Psoas muscle (tissue), 8 donors: ENCODE data around the gene BCAS4. TPM values are rescaled to one million over a fixed set of nuclear protein-coding genes. Genes with fewer than 3 reads are reported as not detected.

Experiments used
- ATAC-seq, 4 donors: fragments of 200-7000 bp; cut with Tn5 transposase; one replicate each; pipeline ENCODE4 v1.9.1; 2020; ENCODE audit warnings: moderate library complexity in 3 of 4, mild to moderate bottlenecking in 2 of 4
- DNase-seq, 2 donors: peaks; one replicate each; pipeline ENCODE4 v3.0.0-alpha.2; 2020
- H3K27ac ChIP-seq: fragments of 200-600 bp; one replicate; pipeline ENCODE4 v1.8.0; 2022
- H3K27me3 ChIP-seq, 3 donors: fragments of 200-600 bp in 1 of 3; one replicate each; pipeline versions ENCODE4 v1.6.1 to v1.8.0; 2013 to 2022; ENCODE audit warnings: low read length in 2 of 3, mild to moderate bottlenecking in 2 of 3, moderate library complexity in 1 of 3; ENCODE audit not compliant: insufficient read depth in 3 of 3
- H3K36me3 ChIP-seq, 2 donors: fragments of 200-600 bp in 1 of 2; one replicate each; pipeline versions ENCODE4 v1.6.1 to v1.8.0; 2013 to 2022; ENCODE audit warnings: low read depth in 1 of 2, mild to moderate bottlenecking in 1 of 2, moderate library complexity in 1 of 2; ENCODE audit not compliant: insufficient read depth in 1 of 2
- H3K4me1 ChIP-seq: fragments of 200-600 bp; one replicate; pipeline ENCODE4 v1.8.0; 2022
- H3K4me3 ChIP-seq: fragments of 200-600 bp; one replicate; pipeline ENCODE4 v1.8.0; 2022; ENCODE audit warnings: mild to moderate bottlenecking
- H3K9me3 ChIP-seq: fragments of 200-600 bp; one replicate; pipeline ENCODE4 v1.8.0; 2022
- CTCF ChIP-seq: fragments of 200-600 bp; IDR thresholded peaks from one replicate; pipeline ENCODE4 v1.8.0; 2022; ENCODE audit warnings: antibody characterized with exemption
- WGBS, 3 donors: extraction: QIAGEN DNeasy Blood & Tissue Kit; methylation state at CpG; one replicate each; pipeline versions ENCODE4 v1.1.6 to v1.1.7; 2013; 5-methylcytosine and 5-hydroxymethylcytosine counted together
- intact Hi-C, 2 donors: fragments of 100-400 bp; cut with DNase I; formaldehyde crosslinking; loops; one replicate each; pipeline versions ENCODE4 v1.11.0 to v1.14.2; 2022
- polyA plus RNA-seq, 3 donors: library from polyadenylated mRNA; stranded (reverse); fragments of 200-250 nt; gene quantifications; one replicate each; pipeline ENCODE4 v1.2.3, GENCODE V29; 2013
- total RNA-seq, 4 donors: library from RNA; stranded (reverse); fragmentation: NEBNext Ultra II Directional in 2 of 4; extraction: Animal tissue kit (Norgen Biotek cat#: 25700) in 2 of 4; gene quantifications; one replicate each; pipeline versions ENCODE4 v1.2.1 to v1.2.4, GENCODE V29; 2021 to 2023
- donor health status: healthy with polysubstance abuse.
- donor health status: DM: no; HTN: no; CAD: no; lungs with moderate emphysema.
- donor health status: Bipolar disorder and iron deficiency.
- donor health status: healthy.
- donor health status: DM: yes; HTN: yes; CAD: no.
- donor health status: DM: no; HTN: no; CAD: no.
- donor health status: DM: no; HTN: no; CAD: no.
- donor health status: DM: yes; HTN: yes; CAD: no.

The BCAS4 gene
- total and polyA plus RNA-seq, 7 donors, result 0.24 to 1.9 (median 0.38) TPM

DNA sequence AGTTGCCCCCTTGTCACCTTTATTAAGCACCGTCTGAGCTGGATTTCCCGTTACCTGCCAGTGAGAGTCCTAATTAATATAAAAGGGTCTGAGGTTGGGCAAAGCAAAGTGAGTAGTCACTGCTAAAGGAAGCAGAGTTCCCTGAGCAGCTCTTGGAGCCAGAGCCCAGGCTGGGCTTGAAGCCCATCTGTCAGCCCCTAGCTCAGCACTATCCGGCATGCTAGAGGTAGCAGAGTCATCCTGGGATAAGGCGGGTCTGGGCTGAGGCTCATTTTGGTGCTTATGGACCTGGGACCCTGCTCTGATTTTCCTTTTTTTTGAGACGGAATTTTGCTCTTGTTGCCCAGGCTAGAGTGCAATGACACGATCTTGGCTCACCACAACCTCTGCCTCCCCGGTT lies 90.2 kb downstream of the BCAS4 start:
- no peak overlapping the region for H3K27ac ChIP-seq
- ATAC-seq (no peak), DNase-seq (no peak)
- no peaks in the 10 kb centered on the region for H3K4me1 ChIP-seq
- WGBS, 3 donors, result 71 to 80% (median 76%) methylated on average over 7 of the region's 7 CpGs
- H3K27me3 ChIP-seq, result no peaks in the 10 kb centered on the region
- peaks cover 0 to 22% of the 10 kb centered on the region in 2 donors for H3K36me3 ChIP-seq
- intact Hi-C loops, result no loop called here
- no peaks in the 10 kb centered on the region for H3K9me3 ChIP-seq
- no peak for TF ChIP-seq CTCF
- no peak overlapping the region for H3K4me3 ChIP-seq

DNA sequence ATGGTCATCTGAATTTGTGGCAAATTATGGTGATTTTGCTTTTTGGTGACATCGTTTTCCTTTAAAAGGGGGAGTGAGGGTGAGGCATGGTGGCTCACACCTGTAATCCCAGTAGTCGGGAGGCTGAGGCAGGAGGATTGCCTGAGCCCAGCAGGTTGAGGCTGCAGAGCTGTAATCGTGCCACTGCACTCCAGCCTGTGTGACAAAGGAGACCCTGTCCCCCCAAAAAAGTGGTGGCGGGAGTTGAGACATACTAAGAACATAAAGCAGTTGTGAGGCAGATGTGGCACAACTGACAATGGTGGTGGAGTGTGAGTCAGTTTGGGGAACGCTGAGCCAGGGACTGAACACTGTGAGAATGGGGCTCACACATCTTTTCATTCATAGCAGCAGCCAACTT lies 90.9 kb downstream of the BCAS4 start:
- no peaks in the 10 kb centered on the region for H3K27me3 ChIP-seq
- H3K36me3 ChIP-seq, result peaks cover 0 to 28% of the 10 kb centered on the region in 2 donors
- no peaks in the 10 kb centered on the region for H3K4me1 ChIP-seq
- no peak for DNase-seq
- ATAC-seq, result peak in 1 of 4 donors; percentile 14
- WGBS, 3 donors, result 88 to 90% (median 89%) methylated on average over 5 of the region's 5 CpGs
- no peak for TF ChIP-seq CTCF
- no peak overlapping the region for H3K4me3 ChIP-seq
- no peak overlapping the region for H3K27ac ChIP-seq
- intact Hi-C loops, result no loop called here
- no peaks in the 10 kb centered on the region for H3K9me3 ChIP-seq

- WGBS, 3 donors, result 71 to 78% (median 75%) methylated on average over 12 of the region's 12 CpGs
- H3K4me1 ChIP-seq, result no peaks in the 10 kb centered on the region
- DNase-seq, result no peak
- no peak for TF ChIP-seq CTCF
- no peak overlapping the region for H3K4me3 ChIP-seq
- intact Hi-C loops, result no loop called here
- H3K27me3 ChIP-seq, result no peaks in the 10 kb centered on the region
- peak in 2 of 4 donors; percentile 5 to 23 for ATAC-seq
- peaks cover under 1 to 33% of the 10 kb centered on the region in 2 donors for H3K36me3 ChIP-seq
- H3K9me3 ChIP-seq, result no peaks in the 10 kb centered on the region
- H3K27ac ChIP-seq, result no peak overlapping the region
Observed at GRCh38 chr20:50886184-50886790, 91.4 kb downstream of the BCAS4 start.

- intact Hi-C loops, result no loop called here
- Histone ChIP-seq H3K4me1 (no peaks in the 10 kb centered on the region), H3K9me3 (no peaks in the 10 kb centered on the region), H3K27me3 (no peaks in the 10 kb centered on the region), H3K4me3 (no peak overlapping the region), H3K36me3 (peaks cover 12 to 46% of the 10 kb centered on the region in 2 donors), H3K27ac (no peak overlapping the region)
- no peak for TF ChIP-seq CTCF
- WGBS, 3 donors, result 84 to 92% (median 90%) methylated on average over 3 of the region's 3 CpGs
- no peak for ATAC-seq
- no peak for DNase-seq
Observed at GRCh38 chr20:50887576-50887975, 92.7 kb downstream of the BCAS4 start.

GRCh38 chr20:50891138-50891537 lies 96.3 kb downstream of the BCAS4 start:
- Histone ChIP-seq H3K4me3 (no peak overlapping the region), H3K36me3 (peaks cover 14 to 75% of the 10 kb centered on the region in 2 donors), H3K27me3 (no peaks in the 10 kb centered on the region), H3K27ac (no peak overlapping the region), H3K4me1 (no peaks in the 10 kb centered on the region), H3K9me3 (no peaks in the 10 kb centered on the region)
- ATAC-seq (peak in 2 of 4 donors; percentile 77 to 79), DNase-seq (no peak)
- intact Hi-C loops, result no loop called here
- 74 to 82% (median 78%) methylated on average over 5 of the region's 5 CpGs for WGBS, 3 donors
- TF ChIP-seq CTCF, result no peak
